ENCODE results near the gene ARHGAP32. TPM values are rescaled to one million over a fixed set of nuclear protein-coding genes. Genes with fewer than 3 reads are reported as not detected.

The ARHGAP32 gene
- polyA plus RNA-seq, 1 of the 3 experiments (the other 2 are of a cell fraction), result 4.8 TPM

DNA sequence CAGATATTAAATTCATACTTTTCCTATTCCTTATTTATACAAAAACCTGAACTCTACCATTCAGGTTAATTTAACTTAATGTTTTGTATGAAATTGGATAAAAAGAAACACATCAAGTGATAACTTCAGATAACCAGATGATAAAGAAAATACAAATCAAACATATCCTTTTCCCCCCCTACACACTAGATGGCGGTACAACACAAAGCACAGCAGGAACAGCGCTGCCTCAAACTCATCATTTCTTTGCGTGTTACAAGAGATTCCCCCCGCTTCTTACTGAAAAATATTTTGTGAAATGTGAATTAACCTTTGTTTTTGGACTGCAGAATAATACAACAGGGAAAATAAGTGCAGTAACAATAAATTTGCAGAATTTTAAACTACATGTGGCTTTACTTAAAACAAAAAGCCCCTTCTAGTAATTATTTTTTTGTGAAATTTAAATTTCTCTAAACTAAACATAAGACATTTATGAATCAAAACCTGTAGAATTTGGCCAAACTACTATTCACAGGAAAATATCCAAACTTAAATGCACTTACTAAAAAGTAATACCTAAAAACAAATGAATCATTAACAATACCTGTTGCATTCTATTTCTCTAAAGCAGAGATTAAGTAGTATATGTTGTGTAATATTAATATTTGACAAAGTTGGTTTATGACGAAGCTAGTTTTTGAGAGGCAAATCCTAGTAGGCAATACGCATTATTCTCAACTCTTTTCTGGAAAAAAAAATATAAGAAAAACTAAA, 74.4 kb downstream of the ARHGAP32 start (continued):
- TF ChIP-seq TCF12 (IDR thresholded peaks at IDR 0.05) (no peak), ELF1 (IDR thresholded peaks at IDR 0.05) (no peak)

DNA sequence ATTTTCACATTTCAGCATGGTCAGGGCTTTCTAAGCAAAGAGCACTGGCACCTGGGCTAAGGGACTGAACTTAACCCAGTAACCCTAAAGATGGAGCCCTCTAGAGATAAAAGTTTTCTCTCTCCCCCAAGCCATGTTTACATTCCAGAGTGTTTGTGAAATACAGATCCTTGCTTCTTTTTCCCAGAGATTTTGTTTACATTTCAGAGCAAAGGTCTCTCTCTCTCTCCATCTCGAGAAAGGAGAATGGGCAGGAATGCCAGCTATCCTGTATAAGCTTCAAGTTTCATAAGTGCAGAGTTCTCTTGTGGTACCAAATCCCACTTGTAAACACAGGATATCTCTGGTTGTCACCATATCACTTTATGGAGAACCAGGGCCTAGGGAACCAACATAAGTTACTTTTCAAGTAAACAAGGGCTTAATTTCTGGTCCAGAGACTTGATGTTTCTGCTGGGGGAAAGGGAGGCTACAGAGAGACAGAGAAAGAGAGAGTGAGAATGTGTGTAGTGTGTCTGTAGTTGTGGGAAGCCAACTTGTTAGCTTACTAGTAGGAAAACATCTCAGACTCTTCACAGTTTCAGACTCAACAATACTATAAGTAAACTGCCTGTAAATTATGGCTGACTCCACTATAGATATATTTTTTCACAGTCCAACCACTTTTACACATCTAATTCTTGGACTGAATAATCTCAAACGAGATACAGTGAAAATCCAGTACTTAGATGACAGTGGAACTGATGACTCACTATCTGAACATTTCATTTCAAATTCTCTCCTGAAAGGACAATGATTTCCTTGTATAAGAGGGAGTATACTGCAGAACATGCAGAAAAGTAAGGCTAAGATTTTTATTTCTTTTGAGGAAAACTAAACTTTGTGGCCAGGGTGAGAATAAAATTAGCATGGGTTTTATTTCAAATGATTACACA, 76.2 kb downstream of the ARHGAP32 start:
- 26% methylated on average over 2 of the region's 2 CpGs for WGBS (ENCODE audit: low lambda C conversion rate)
- H3K36me3 ChIP-seq (replicated peaks in 1 of 2; ENCODE audit: control insufficient read depth in 1 of 2, insufficient read depth in 2 of 2, low read length in 1 of 2), result peaks cover 3 to 8% of the 10 kb centered on the region in 2 experiments
- H3K27me3 ChIP-seq (ENCODE audit: insufficient read depth), result no peaks in the 10 kb centered on the region
- no peak overlapping the region; the same call in 1 of the 2 replicates for H3K9ac ChIP-seq
- H3K9me3 ChIP-seq, result no peaks in the 10 kb centered on the region
- peaks cover 0 to 13% of the 10 kb centered on the region in 2 experiments; a peak in 2 of 4 replicates for H3K4me1 ChIP-seq (ENCODE audit: control insufficient read depth in 1 of 2, insufficient read depth in 2 of 2, low read depth in 1 of 2, low read length in 1 of 2)
- H2AFZ ChIP-seq (ENCODE audit: low read depth), result no peak overlapping the region
- peak overlapping the region in 1 of 2 experiments; percentile 66; a peak in 2 of 4 replicates for H3K27ac ChIP-seq (ENCODE audit: low read depth in 2 of 2, low read length in 1 of 2)
- H3K4me3 ChIP-seq (ENCODE audit: low read depth in 2 of 2, low read length in 1 of 2), result 0 out of 4 replicates have a peak overlapping the region, but pooled peaks of 1 of the 2 experiments have one; percentile 2
- peaks cover 10% of the 10 kb centered on the region for H3F3A ChIP-seq (replicated peaks; ENCODE audit: insufficient read depth)
- no peaks in the 10 kb centered on the region for H3K9me2 ChIP-seq
- ChIA-PET POLR2A (no interaction called here), CTCF (interaction anchor here (1.7 kb wide), 1 partner anchor 216 kb away, joined by 8 read pairs; no protein-coding TSS in a partner anchor)
- DNase-seq, result no peak
- H3K79me2 ChIP-seq (ENCODE audit: insufficient read depth), result no peaks in the 10 kb centered on the region
- TF ChIP-seq RFX5 (IDR thresholded peaks at IDR 0.05; ENCODE audit: low read length), result no peak
- no peak for TF ChIP-seq TAF1 (IDR thresholded peaks at IDR 0.05; ENCODE audit: borderline replicate concordance, low read depth, low read length)
- TF ChIP-seq, protein P1, sequence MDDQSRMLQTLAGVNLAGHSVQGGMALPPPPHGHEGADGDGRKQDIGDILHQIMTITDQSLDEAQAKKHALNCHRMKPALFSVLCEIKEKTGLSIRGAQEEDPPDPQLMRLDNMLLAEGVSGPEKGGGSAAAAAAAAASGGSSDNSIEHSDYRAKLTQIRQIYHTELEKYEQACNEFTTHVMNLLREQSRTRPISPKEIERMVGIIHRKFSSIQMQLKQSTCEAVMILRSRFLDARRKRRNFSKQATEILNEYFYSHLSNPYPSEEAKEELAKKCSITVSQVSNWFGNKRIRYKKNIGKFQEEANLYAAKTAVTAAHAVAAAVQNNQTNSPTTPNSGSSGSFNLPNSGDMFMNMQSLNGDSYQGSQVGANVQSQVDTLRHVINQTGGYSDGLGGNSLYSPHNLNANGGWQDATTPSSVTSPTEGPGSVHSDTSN (IDR thresholded peaks at IDR 0.05), result peak; percentile 29; the same call in 1 of the 2 replicates
- peak; percentile 76; the same call in 1 of the 2 replicates for TF ChIP-seq FOSL2 (IDR thresholded peaks at IDR 0.05; ENCODE audit: borderline replicate concordance, low read depth)
- TF ChIP-seq TEAD4 (IDR thresholded peaks at IDR 0.05; ENCODE audit: borderline replicate concordance, insufficient read depth), result 0 out of 2 replicates have a peak, but pooled peaks have one; percentile 26
- peak; percentile 69 for TF ChIP-seq JUND (IDR thresholded peaks at IDR 0.05)
- TF ChIP-seq TCF12 (IDR thresholded peaks at IDR 0.05), result peak; percentile 42; the same call in 1 of the 2 replicates
- no peaks in the 10 kb centered on the region for H4K20me1 ChIP-seq (ENCODE audit: insufficient read depth)
- peak overlapping the region; percentile 63 for H3K4me2 ChIP-seq

DNA sequence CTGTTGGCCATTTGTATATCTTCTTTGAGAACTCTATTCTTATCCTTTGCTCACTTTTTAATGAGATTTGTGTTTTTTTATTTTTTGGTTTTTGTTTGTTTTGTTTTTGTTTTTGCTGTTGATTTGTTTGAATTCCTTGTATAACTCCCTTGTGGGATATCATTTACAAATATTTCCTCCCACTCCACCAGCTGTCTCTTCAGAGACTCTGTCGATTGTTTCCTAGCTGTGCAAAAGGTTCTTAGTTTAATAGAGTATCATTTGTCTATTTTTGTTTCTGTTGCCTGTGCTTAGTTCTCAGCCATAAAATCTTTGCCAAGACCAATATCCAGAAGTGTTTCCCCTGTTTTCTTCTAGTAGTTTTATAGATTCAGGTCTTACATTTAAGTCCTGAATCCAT, 82.4 kb downstream of the ARHGAP32 start:
- ChIA-PET POLR2A (no interaction called here), CTCF (no interaction called here)
- Histone ChIP-seq H3K9ac (no peak overlapping the region), H2AFZ (ENCODE audit: low read depth) (no peak overlapping the region), H3K27ac (ENCODE audit: low read depth in 2 of 2, low read length in 1 of 2) (no peak overlapping the region), H3K9me2 (no peaks in the 10 kb centered on the region), H3K9me3 (peaks cover 4% of the 10 kb centered on the region; the same call in 1 of the 2 replicates), H3K4me1 (ENCODE audit: control insufficient read depth in 1 of 2, insufficient read depth in 2 of 2, low read depth in 1 of 2, low read length in 1 of 2) (no peaks in the 10 kb centered on the region), H3F3A (replicated peaks; ENCODE audit: insufficient read depth) (no peaks in the 10 kb centered on the region), H3K79me2 (ENCODE audit: insufficient read depth) (no peaks in the 10 kb centered on the region), H4K20me1 (ENCODE audit: insufficient read depth) (no peaks in the 10 kb centered on the region), H3K27me3 (ENCODE audit: insufficient read depth) (no peaks in the 10 kb centered on the region), H3K4me2 (no peak overlapping the region), H3K36me3 (replicated peaks in 1 of 2; ENCODE audit: control insufficient read depth in 1 of 2, insufficient read depth in 2 of 2, low read length in 1 of 2) (peaks cover 0 to 21% of the 10 kb centered on the region in 2 experiments), H3K4me3 (ENCODE audit: low read depth in 2 of 2, low read length in 1 of 2) (no peak overlapping the region)
- no peak for DNase-seq
- whole genome bisulfite sequencing (ENCODE audit: low lambda C conversion rate), result 92% methylated on average over 1 of the region's 1 CpG
- TF ChIP-seq GATA2 (CRISPR knock-in tag; IDR thresholded peaks at IDR 0.05) (no peak), RAD21 (IDR thresholded peaks at IDR 0.05; ENCODE audit: low read length) (no peak), CHD2 (IDR thresholded peaks at IDR 0.05; ENCODE audit: low read length, partially characterized antibody) (no peak), YY1 (IDR thresholded peaks at IDR 0.05; ENCODE audit: low read depth) (no peak), TEAD4 (IDR thresholded peaks at IDR 0.05; ENCODE audit: borderline replicate concordance, insufficient read depth) (no peak), EZH2phosphoT487 (IDR thresholded peaks at IDR 0.05; ENCODE audit: borderline replicate concordance, low read depth) (no peak), FOXM1 (IDR thresholded peaks at IDR 0.05; ENCODE audit: low read depth) (no peak)
- TF ChIP-seq, protein P2, sequence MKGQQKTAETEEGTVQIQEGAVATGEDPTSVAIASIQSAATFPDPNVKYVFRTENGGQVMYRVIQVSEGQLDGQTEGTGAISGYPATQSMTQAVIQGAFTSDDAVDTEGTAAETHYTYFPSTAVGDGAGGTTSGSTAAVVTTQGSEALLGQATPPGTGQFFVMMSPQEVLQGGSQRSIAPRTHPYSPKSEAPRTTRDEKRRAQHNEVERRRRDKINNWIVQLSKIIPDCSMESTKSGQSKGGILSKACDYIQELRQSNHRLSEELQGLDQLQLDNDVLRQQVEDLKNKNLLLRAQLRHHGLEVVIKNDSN (IDR thresholded peaks at IDR 0.05; ENCODE audit: borderline replicate concordance, low read depth), result no peak
- TF ChIP-seq, protein P3, sequence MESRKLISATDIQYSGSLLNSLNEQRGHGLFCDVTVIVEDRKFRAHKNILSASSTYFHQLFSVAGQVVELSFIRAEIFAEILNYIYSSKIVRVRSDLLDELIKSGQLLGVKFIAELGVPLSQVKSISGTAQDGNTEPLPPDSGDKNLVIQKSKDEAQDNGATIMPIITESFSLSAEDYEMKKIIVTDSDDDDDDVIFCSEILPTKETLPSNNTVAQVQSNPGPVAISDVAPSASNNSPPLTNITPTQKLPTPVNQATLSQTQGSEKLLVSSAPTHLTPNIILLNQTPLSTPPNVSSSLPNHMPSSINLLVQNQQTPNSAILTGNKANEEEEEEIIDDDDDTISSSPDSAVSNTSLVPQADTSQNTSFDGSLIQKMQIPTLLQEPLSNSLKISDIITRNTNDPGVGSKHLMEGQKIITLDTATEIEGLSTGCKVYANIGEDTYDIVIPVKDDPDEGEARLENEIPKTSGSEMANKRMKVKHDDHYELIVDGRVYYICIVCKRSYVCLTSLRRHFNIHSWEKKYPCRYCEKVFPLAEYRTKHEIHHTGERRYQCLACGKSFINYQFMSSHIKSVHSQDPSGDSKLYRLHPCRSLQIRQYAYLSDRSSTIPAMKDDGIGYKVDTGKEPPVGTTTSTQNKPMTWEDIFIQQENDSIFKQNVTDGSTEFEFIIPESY (IDR thresholded peaks at IDR 0.05; ENCODE audit: borderline replicate concordance, low read depth), result no peak
